Frontal cortex (tissue), 4 donors: ENCODE results near the gene DIP2B. TPM values are rescaled to one million over a fixed set of nuclear protein-coding genes. Genes with fewer than 3 reads are reported as not detected.

Experiments
- DNase-seq, 2 donors: peaks; one replicate each; pipeline ENCODE4 v3.0.0; 2012; ENCODE audit warnings: low spot score in 2 of 2
- FAIRE-seq: peaks from 2 replicates; lab custom pipeline; 2012; peaks lifted over from hg19 to GRCh38; lab: Jason Lieb, UNC
- total RNA-seq: library from RNA; depleted of rRNA; stranded (reverse); fragments of >200 nt; gene quantifications from one replicate; pipeline ENCODE4 v1.2.3, GENCODE V29; 2014
- donor health status: control.
- donor health status: control.
- donor health status: control.

The DIP2B gene
- total RNA-seq, 1 donor from 2014 or later, result 48.5 TPM

DNA sequence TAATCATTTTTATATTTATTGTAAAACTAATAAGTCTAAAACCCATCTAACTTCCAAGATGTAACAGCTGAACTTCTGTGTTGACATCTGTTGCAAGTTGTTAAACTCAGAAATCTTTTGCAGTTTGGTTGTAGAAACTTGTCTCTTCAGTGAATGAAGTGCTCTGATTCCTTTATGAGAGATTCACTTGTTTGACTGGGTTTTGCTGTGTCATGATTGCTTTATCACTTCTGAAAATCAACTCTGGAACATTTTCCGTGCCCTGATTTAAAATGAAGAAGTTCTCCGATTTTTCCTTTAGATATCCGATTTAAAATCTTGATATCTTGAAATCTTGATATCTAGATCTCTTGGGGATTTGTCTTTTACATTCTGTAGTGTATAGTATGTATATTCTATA is 65.1 kb downstream of the DIP2B start:
- DNase-seq, result no peak
- peak; percentile 24 for FAIRE-seq

DNA sequence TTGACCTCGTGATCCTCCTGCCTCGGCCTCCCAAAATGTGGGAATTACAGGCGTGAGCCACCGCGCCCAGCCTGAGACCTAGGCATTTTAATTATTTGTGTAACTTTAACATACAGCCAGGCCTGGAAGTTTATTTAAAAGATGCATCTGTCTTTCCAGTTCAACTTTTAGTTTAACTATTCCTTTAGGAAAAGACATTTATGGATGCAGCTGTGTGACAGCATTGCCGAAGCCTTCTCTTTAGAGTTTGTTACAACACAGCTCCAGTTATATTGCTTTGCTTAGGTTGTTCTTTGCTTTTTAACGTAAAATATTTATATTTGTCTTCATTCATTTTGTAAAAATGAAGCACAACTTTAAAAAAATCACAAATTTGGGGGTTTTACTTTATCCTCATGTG is 67.0 kb downstream of the DIP2B start:
- DNase-seq, result no peak
- no peak for FAIRE-seq

- FAIRE-seq (no peak), DNase-seq (no peak)
Observed at GRCh38 chr12:50572287-50572686, 67.5 kb downstream of the DIP2B start.

DNA sequence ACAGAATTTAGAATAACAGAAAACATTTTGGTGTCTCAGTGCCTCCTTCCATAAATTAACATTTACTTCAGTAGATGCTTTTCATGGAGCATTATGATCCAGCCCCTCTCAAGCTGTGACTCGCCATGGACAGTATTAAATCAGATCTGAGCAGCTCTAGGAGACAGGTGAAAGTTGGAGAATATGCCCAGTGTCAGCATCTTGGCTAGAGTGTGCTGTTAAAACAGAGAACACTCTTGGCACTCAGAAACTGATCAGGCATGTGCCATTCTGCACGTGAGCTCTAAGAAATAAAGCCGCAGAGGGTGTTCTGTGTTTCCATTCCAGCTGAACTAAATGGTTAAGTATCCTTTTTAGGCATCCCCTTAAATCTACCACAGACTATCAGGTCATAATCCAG is 68.0 kb downstream of the DIP2B start:
- no peak for DNase-seq
- no peak for FAIRE-seq

- DNase-seq (no peak), FAIRE-seq (no peak)
Observed at GRCh38 chr12:50573271-50573670, 68.5 kb downstream of the DIP2B start.

- DNase-seq (no peak), FAIRE-seq (no peak)
Observed at GRCh38 chr12:50574601-50575348, 70.0 kb downstream of the DIP2B start.

GRCh38 chr12:50579757-50580267 is 75.0 kb downstream of the DIP2B start:
- FAIRE-seq (no peak), DNase-seq (no peak)

- no peak for FAIRE-seq
Observed at GRCh38 chr12:50580436-50580835, 75.7 kb downstream of the DIP2B start.

DNA sequence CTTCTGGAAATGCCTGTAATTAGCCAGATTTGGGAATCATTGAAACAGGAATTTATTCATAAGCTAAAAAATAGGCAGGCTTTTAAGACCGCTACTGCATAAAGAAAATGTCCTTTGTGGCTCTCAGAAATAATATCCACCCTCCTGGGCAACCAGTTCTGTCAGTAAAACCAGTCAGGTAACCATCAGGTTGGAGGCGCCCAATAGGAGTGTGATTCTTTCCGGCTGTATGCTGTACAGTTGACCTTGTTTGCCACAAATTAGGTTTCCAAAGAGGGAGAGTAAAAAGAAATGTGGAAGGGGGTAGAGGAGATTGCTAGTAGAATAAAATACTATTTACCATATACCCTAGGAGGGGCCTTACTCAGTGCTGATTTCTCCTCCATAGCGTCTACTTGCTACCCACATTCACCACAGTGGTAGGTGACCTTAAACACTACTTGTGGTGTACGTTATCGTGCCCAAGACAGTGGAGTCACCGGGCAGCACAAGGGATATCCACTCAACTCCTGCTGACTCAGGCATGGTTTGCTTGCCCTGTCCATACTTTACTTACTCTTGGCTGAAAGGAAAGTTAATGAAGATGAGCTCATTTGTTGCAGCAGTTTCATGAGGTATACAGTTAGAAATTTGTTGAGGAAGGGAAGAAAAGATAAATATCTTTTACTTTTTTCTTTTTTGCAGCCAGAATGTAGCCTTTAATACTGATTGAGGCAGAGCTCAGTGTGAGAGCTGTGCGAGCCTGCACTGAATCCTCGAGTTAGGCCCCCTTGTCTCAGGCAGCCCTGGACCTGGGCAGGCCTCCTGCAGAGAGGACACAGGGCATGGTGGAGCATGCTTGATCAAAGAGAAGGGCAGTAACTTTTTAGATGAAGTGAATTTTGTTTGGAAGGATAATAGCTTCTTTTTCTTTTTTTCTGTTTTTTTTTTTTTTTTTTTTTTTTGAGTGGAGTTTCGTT is 76.7 kb downstream of the DIP2B start:
- FAIRE-seq (no peak), DNase-seq (no peak)

More at GRCh38 chr12:50580436-50580835, 75.7 kb downstream of the DIP2B start:
- no peak for DNase-seq

DNA sequence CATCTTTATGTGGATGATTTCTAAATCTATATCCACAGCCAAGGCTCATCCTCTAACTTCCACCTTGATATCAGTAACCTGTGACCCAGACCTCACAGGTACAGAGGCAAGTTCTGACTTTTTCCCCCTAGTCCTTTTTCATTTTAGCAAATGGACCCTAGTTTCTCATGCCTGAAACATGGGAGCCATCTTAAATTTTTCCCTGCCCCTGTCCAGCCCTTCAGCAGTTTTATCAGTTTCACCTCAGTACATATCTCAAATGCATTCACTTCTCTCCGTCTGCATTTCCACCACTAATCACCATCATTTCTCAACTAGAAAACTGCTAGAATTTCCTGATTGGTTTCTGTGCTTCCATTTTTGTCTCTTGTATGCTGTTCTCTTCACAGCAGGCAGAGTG is 79.3 kb downstream of the DIP2B start:
- FAIRE-seq (no peak), DNase-seq (no peak)

DNA sequence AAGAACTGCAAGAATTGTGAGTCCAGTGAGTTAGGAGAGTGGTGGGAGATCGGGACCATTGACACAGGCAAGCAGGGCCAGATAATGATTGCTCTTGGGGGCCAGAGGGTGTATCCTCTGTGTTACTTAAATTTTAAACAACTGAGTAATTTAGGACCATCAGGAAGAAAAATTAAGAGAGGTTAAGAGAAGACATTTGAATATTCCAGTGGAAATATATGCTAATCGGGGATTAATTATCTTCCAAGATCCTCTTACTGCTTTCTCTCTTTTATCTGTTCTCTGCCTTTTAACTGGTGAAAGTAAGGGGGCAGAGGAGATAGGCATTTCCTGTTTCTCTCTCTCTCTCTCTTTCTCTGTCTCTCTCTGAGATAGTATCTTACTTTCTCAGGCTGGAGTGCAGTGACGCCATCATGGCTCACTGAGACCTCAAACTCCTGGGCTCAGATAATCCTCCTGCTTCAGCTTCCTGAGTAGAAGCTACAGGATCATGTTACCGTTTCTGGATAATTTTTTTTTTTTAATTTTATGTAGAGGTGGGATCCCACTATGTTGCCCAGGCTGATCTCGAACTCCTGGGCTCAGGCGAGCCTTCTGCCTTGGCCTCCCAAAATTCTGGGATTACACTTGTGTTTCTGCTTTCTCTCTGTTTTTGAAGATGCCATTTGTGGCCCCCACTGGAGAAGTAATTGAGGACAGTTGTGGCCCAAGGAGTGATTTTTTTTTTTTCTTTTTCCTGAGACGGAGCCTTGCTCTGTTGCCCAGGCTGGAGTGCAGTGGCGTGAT is 85.1 kb downstream of the DIP2B start:
- no peak for DNase-seq
- FAIRE-seq, result no peak

GRCh38 chr12:50590869-50591268 is 86.1 kb downstream of the DIP2B start:
- DNase-seq (no peak), FAIRE-seq (no peak)

DNA sequence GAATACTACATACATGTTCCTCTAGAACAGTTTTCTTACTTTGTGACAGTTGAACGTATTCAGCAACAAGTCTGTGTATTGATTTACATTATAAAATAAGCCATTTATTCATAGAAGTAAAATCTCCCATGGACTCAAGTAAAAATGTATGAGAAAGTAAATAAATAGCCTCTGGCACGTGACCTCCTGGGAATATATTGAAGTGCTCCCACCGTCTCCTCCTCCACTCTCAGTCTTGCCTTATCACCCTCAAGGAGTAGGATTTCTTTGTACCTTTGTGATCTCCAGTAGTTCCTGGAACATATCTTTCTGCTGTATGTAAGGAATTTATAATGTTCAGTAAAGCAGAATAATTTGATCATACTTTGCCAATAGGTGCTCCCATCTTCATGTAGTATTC is 90.9 kb downstream of the DIP2B start:
- DNase-seq (no peak), FAIRE-seq (no peak)

DNA sequence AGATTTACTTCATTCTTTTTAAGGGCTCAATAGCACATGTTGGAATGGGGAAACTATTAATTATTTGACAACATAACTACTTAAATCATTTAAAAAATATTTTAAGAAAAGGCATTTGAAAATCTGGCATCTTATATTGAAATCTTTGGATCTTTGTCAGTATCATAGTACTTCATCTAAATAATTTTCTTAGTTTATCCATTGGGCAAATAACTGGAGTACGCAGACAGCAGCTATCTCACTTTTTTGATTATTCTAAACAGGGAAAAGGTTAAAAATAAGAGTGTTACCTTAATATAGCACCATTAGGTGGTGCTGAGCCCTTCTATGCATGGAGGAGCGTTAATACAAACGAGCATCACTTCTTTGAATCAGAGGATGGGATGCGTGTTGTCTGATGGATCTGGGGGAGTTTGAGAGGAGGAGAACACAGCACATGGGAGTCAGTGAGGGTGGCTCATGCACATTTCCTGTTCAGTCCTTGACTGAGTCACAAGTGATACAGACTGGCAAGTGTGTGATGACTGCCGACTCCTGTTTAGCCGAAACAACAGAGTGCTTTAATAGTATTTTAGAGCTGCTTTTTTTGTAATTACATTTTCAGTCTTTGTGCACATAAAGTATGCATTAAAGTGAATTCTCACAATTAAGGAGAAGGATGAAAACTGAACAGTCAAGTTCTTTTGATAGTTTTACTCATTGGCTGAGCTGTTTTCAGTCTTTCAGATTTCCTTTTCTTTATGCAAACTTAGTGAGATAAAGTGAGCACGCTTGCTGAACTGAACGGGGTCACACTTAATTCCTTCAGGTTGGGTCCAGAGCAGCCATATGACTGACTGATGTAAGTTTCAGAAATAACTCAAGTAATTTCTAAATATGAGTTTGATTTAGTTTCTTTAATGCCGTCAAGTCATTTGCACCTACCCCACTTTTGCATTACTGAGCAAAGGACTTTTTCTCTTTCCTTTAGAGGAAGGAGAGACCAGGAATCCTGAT is 92.7 kb downstream of the DIP2B start:
- FAIRE-seq, result no peak
- peak; percentile 65 to 67 for DNase-seq

GRCh38 chr12:50598321-50598862 is 93.6 kb downstream of the DIP2B start:
- FAIRE-seq (no peak), DNase-seq (peak; percentile 36 to 44)

DNA sequence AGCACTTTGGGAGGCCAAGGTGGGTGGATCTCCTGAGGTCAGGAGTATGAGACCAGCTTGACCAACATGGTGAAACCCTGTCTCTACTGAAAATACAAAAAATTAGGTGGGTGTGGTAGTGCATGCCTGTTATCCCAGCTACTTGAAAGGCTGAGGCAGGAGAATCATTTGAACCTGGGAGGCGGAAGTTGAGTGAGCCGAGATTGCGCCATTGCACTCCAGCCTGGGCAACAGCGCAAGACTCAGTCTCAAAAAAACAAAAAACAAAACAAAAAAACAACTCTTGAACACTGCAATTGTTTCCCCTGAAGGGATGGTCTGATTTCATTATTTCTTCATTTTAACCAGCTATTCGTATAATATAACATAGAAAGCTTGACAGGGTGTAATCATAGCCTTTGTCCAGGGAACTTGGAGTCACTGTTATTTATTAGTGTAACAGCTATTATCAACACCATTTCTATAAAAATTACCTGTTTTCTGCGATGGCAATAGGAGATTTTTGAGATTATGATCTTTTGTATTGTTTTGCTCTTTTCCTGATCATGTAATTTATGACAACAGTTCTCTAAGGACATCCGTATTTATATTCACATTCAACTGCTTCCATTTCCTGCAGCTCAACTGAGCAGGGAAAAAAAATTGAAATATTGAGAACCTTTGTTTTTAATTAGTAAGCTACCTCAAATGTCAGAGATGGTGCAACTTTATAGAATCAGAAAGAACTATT is 94.7 kb downstream of the DIP2B start:
- DNase-seq (no peak), FAIRE-seq (no peak)

DNA sequence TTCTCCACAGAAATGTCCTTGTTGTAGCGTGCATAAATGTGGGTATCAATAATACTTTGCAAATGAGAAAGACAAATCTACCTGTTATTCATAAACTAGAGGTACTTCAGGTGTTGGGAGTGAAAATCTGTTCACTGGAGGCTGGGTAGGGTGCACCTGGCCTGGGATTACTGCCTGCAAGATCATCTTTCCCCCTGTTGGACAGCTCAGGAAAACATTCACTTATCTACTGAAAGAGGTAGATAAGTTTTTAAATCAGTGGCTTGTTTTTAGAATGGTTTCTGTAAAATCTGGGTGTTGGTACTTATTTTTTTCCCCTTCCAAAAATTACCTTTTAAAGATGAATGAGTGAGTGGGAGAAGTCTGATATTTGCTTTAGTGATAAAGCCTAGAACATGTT is 95.6 kb downstream of the DIP2B start:
- FAIRE-seq (no peak), DNase-seq (no peak)
